ENCODE results near the gene KCNIP1.
"Not testable (repeated sequence)": the region's sequence is repeated elsewhere in the genome, so short reads cannot be mapped to it uniquely, and the experiment has no call there.

The KCNIP1 gene

GRCh38 chr5:170732685-170733084 lies 228.9 kb downstream of the KCNIP1 start:
- DNase-seq: no peak

- DNase-seq: no peak
Measured at GRCh38 chr5:170736966-170737365, 233.1 kb downstream of the KCNIP1 start.

GRCh38 chr5:170737591-170737990 lies 233.8 kb downstream of the KCNIP1 start:
- DNase-seq: no peak

- DNase-seq: no peak
Measured at GRCh38 chr5:170738840-170739239, 235.0 kb downstream of the KCNIP1 start.

DNA sequence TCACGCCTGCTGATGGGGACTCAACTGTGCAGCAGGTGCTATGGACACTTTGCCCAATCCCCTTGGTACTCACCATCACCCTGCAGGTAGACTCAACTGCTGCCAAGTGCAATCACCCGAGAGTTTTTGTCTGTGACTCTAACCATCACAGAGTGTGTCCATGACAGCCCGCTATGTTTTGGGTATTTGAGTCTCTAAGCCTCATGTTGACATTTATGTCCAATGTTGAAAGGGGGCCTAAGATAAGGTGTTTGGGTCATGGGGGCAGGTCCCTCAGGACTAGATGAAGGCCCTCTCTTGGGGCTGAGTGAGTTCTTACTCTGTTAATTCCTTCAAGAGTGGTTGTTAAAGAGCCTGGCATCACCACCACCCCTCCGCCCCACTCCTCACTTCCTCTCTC lies 235.6 kb downstream of the KCNIP1 start:
- no peak for DNase-seq

DNA sequence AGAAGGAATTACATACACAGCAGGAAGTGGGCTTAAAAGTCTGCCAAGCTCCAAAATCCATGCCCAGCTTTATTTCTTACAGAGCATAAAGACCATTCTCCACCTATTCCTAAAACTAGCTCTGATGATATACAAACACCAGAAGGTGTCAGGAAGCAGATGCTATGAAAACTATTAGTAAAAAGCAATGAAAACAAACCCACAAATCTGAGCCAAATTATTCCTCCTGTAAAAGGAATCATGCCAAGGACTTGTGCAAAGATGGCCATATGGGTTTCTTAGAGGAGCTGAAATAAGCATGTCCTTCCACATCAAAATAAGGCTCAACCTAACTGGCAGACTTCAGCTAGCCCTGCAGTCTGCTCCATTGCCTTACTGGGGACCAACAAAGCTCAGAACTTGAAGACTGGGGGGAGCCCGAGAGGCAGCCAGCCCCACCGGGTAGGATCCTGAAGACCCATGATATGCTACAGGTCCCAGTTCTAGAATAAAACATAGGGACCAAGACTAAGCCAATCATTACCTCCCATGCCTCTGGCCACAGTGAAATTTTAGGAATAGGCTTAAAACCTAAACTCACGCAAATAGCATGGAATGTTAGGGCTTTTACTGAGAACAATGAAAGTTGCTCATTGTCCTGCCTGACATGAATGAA lies 236.9 kb downstream of the KCNIP1 start:
- DNase-seq: no peak

GRCh38 chr5:170741801-170742200 lies 238.0 kb downstream of the KCNIP1 start:
- no peak for DNase-seq

- DNase-seq: no peak
Measured at GRCh38 chr5:170743876-170744212, 240.0 kb downstream of the KCNIP1 start.

DNA sequence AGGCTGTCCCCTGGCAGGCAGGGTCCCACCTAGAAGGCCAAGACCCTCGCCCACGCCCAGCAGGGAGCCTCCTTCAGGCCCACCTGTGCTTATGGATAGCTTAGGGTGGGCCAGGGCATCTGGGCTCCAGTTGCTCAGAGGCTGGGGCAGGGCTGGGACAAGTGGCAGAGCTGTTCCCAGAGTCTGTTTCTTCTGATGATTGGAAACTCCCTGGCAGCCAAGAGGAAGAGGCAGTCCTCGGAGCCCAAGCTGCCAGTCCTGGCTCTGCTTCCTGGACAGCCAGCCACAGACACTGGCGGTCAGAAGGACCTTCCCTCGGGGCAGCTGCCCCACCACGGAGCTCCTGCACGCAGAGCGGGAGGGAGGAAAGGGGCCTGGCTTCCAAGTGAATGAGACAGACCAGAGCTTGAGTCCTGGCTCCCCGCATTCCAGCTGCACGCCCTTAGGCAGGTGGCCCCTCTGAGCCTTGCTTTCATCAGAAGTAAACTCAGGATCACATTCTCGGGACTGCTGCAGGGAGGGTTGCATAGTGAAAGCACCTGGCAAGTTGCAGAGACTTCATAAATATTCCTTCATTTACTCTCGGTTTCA lies 241.8 kb downstream of the KCNIP1 start:
- no peak for DNase-seq

DNA sequence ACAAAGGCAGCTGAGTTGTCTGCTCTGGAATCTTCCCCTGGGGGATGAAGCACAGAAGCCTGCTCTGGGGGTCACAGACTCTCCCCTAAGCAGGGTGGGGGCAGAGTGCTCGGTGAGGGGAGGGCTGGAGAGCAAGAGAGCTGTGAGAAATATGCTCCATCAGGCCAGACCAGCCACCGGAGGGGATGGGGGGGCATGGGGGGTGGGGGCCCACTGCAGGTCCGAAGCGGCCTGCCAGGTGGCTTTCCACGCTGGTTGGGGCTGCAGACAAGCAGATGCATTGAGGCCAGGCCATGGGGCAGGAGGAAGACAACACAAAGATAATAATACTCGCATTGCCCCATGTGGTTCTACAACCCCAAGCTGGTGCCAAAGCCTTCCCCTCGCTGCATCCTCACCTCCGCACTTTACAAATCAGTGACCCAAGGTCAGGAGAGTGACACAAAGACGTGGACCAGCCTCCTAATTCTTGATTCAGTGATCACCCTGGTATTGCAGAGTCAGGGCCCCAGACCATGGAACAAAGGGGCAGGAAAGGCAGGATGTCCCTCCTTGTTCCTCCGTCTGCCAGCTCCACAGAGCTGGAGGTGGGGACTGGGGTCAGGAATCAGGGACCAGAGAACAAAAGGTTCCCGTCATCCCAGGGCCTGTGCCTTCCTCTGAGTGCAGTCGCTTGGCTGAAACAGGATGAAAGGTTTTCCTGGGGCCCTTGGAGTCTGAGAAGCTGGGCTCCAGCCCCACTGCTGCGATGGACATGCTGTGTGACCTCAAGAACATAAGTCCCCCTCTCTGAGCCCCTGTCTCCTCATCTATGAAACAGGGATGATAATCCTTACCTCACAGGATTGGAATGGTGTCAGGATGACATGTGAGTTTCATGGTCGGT lies 242.5 kb downstream of the KCNIP1 start:
- no peak for DNase-seq

DNA sequence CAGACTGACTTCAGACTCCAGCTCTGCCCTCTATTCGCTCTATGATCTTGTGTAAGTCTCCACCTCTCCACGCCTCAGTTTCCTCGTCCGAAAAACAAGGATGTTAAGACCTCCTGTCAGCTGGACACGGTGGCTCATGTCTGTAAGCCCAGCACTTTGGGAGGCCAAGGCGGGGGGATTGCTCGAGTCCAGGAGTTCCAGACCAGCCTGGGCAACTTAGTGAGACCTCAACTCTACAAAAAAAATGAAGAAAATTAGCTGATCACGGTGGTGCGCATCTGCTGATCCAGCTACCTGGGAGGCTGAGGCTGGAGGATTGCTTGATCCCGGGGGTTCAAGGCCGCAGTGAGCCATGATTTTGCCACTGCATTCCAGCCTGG lies 243.1 kb downstream of the KCNIP1 start:
- DNase-seq: no peak

- DNase-seq: no peak
Measured at GRCh38 chr5:170747357-170747756, 243.5 kb downstream of the KCNIP1 start.

DNA sequence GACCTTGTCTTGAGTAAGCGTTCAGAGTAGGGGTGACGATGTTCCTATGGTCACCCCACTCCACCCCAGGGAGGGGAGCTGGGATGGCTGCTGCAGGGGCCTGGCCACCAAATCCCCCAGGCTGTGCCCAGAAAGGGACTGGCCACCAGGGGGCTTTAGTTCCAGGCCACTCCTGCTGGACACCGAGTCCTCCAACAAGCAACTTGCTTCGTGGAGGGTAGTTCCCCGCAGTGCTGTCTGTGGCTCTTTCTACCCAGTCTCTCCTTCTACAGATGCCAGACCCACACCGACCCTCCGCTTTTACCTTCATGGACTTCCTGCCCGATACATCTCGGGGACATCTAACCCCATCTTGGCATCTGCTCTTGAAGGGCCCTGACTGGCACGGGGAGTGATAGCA lies 244.0 kb downstream of the KCNIP1 start:
- no peak for DNase-seq

GRCh38 chr5:170748951-170749471 lies 245.2 kb downstream of the KCNIP1 start:
- DNase-seq: no peak

- no peak for DNase-seq
Measured at GRCh38 chr5:170749911-170750431, 246.2 kb downstream of the KCNIP1 start.

GRCh38 chr5:170750791-170751190 lies 247.0 kb downstream of the KCNIP1 start:
- DNase-seq: no peak

DNA sequence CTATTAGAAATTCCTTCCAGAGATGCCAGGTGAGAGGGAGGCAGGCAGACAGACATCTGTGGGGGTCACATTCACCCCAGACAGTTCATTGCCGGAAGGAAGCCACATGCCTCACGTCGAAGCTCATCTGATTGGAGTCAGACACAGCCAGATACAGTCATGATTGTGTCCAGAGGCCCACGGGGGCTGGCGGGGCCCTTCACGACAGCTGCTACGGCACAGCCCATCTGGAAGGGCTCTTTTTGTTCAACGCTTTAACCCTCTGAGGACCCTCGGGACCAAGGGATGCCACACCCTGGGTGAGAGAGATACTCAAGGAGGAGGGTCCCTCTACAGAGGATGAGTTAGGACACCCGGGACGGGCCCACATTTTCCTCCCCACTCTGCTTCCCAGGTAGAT lies 247.8 kb downstream of the KCNIP1 start:
- no peak for DNase-seq

DNA sequence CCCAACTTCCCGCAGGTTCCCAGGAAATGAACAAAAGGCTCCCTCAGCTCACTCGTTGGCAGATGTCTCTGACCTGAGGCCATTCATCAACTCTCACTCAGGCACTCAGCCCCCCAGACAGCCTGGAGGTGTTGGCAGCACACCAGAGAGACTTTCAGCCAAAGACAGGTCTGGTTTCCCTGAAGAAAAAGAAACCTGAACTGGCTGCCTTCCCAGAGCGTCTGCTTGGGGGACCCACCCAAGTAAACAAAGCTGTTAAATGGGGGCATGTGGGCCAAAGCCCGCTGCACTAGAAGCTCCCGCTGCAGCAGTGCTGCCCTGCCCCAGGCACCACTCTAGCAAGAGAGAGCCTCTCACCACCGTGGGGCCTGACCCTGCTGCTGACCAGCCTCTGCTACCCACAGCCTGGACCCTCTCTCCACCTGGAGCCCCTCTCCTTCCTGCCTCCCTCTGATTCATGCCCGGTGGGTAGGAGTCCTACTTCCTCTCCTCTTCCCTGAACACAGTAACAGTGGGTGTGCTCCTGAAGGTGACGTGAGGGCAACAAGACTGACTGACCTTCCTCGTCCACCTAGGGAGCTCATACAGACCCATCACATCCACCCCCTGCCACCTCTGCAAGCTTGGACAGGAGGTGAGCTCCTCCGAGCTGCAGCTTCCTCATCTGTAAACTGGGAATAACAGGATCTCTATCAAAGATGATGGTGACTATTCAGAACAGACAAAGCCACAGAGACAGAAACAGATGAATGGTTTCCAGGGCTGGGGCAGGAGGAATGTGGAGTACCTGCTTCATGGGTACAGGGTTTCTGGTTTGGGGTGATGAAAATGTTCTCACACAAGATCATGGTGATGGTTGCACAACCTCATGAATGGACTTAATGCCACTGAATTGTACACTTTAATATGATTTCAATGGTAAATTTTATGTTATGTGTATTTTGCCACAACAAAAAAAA lies 248.7 kb downstream of the KCNIP1 start:
- DNase-seq: no peak

DNA sequence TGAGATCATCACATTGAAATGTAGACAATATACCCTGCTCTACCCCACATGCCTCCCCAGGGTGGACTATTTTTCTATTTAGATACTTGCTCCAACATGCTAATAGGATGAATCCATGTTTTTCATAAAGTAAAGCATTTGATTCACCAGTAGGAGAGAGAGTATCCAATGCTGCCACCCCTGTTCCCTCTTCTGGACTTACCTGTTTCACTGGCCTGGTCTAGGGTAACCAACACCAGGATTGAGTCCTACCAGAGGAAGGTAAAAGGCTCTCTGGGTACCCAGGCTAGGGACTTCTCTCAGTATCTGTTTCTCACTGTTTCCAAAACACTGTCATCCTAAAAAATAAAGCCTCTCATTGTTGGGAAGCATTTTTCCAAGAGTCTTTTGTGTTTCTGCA lies 249.5 kb downstream of the KCNIP1 start:
- no peak for DNase-seq

- not testable (repeated sequence) for DNase-seq
Measured at GRCh38 chr5:170754508-170754907, 250.7 kb downstream of the KCNIP1 start.

DNA sequence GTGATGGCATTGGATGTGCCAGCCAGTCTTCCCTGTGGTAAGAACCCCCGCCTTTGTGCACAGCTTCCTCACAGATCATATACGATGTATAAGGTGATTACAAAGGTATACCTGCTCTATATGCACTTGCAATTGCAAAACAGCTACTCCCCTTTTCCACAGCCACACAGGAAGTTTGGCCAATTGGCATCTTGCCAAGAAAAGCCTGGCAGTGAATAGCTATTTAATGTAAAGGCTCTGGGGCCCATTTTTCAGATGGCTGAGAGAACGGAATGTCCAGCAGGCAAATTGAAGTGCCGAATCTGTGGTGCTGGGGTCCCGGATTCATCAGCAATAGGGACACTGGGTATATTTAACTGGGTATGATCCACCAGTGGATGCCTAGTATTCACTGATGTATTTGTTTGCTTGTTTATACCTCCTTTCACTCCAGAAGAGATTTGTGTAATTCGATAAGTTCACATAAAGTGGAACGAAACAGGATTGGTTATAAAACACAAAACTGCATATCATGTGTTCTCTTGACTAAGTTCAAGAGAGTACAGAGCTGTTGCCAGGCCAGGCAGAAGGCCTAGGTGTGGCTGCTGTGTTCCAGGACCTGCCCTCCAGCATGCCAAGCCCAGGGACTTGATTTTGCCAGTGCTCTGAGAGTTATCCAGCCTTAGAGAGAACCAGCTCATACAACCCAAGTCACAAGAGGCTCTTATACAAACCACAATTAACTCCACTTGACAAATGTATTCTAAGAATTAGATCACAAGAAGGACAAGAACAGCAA lies 252.0 kb downstream of the KCNIP1 start:
- no peak for DNase-seq

DNA sequence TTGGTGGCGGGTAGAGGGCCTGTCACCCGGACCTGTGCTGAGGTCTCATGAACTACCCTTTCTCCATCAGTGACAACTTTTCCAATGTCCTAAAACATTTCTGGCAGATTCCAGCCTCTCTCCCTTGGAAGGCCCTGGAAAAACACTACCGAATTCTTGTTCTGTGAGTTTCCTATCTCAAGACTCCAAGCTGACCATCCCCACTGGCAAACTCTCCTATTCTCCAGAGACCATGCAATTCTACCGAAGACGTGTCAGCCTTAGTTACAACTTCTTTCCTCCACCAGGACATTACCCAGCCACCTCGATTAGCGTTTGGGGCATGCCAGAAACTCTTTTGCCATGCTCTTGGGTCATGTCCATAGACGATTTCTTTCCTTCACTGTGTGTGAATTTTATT lies 252.9 kb downstream of the KCNIP1 start:
- no peak for DNase-seq

All from activated gamma-delta T cell (primary cell).